CD14-positive monocyte (primary cell): ENCODE data around the gene ADAM22. TPM values are rescaled to one million over a fixed set of nuclear protein-coding genes. Genes with fewer than 3 reads are reported as not detected.

Source experiments
- DNase-seq, 3 donors: peaks; one replicate each; pipeline ENCODE4 v3.0.0-alpha.2; 2011 to 2022
- H2AFZ ChIP-seq: 2 replicates; pipeline ENCODE4 v1.6.0; 2012; ENCODE audit warnings: mild to moderate bottlenecking, low read depth, low read length, inconsistent platforms; ENCODE audit not compliant: insufficient read depth, poor library complexity, severe bottlenecking
- H3K27ac ChIP-seq, 2 donors: 1 replicate in 1 of 2; 2 replicates in 1 of 2; pipeline ENCODE4 v1.5.1; 2012 to 2013; ENCODE audit warnings: low read length in 2 of 2, control low read depth in 1 of 2, inconsistent platforms in 1 of 2, low read depth in 1 of 2, mild to moderate bottlenecking in 1 of 2
- H3K27me3 ChIP-seq, 2 donors: one replicate each; pipeline versions ENCODE4 v1.6.0 to v1.6.1; 2011 to 2013; ENCODE audit warnings: low read length in 2 of 2; ENCODE audit not compliant: control insufficient read depth in 2 of 2, insufficient read depth in 2 of 2
- H3K36me3 ChIP-seq, 2 donors: replicated peaks in 1 of 2; 1 replicate in 1 of 2; 2 replicates in 1 of 2; pipeline versions ENCODE4 v1.5.1 to v1.6.1; 2012 to 2013; ENCODE audit warnings: low read length in 2 of 2, control low read depth in 1 of 2, inconsistent platforms in 1 of 2, mild to moderate bottlenecking in 1 of 2; ENCODE audit not compliant: insufficient read depth in 2 of 2, control insufficient read depth in 1 of 2
- H3K4me1 ChIP-seq, 2 donors: 1 replicate in 1 of 2; 2 replicates in 1 of 2; pipeline versions ENCODE4 v1.5.1 to v1.6.1; 2012 to 2013; ENCODE audit warnings: low read length in 2 of 2, control low read depth in 1 of 2, inconsistent platforms in 1 of 2, mild to moderate bottlenecking in 1 of 2, moderate library complexity in 1 of 2; ENCODE audit not compliant: insufficient read depth in 2 of 2, control insufficient read depth in 1 of 2
- H3K4me2 ChIP-seq: replicated peaks from 2 replicates; pipeline ENCODE3; 2012; ENCODE audit warnings: low read length, moderate library complexity, mild to moderate bottlenecking; ENCODE audit not compliant: poor library complexity, severe bottlenecking; ENCODE audit errors: extremely low read depth
- H3K4me3 ChIP-seq, 3 experiments: fragments of 200-600 bp in 1 of 3; sonication (generic) in 1 of 3; replicated peaks in 1 of 3; 1 replicate in 2 of 3; 2 replicates in 1 of 3; pipeline ENCODE4 v1.5.1; 2011 to 2013; ENCODE audit warnings: low read length in 3 of 3, mild to moderate bottlenecking in 3 of 3, control low read depth in 2 of 3, low read depth in 2 of 3, inconsistent platforms in 1 of 3, moderate library complexity in 1 of 3
- H3K79me2 ChIP-seq: 2 replicates; pipeline ENCODE4 v1.6.0; 2012; ENCODE audit warnings: mild to moderate bottlenecking, control low read depth, inconsistent platforms, low read length, moderate library complexity; ENCODE audit not compliant: insufficient read depth
- H3K9ac ChIP-seq: 2 replicates; pipeline ENCODE4 v1.6.0; 2017; ENCODE audit warnings: low read length, mild to moderate bottlenecking; ENCODE audit not compliant: insufficient read depth, poor library complexity, severe bottlenecking
- H3K9me3 ChIP-seq, 2 donors: replicated peaks in 1 of 2; 1 replicate in 1 of 2; 2 replicates in 1 of 2; pipeline versions ENCODE4 v1.5.1 to v1.6.1; 2012 to 2013; ENCODE audit warnings: low read length in 2 of 2, control low read depth in 1 of 2; ENCODE audit not compliant: control insufficient read depth in 1 of 2, insufficient read depth in 1 of 2
- H4K20me1 ChIP-seq: 2 replicates; pipeline ENCODE4 v1.6.0; 2012; ENCODE audit warnings: mild to moderate bottlenecking, low read length, control low read depth, moderate library complexity; ENCODE audit not compliant: insufficient read depth
- H3K27ac Mint-ChIP-seq, 7 donors: one replicate each; pipeline ENCODE4 v1.8.0; 2020; ENCODE audit warnings: mild to moderate bottlenecking in 7 of 7, mixed read lengths in 7 of 7, moderate library complexity in 6 of 7, inconsistent platforms in 2 of 7
- H3K27me3 Mint-ChIP-seq, 3 donors: one replicate each; pipeline ENCODE4 v1.8.0; 2021 to 2022; ENCODE audit warnings: low read depth in 3 of 3, mild to moderate bottlenecking in 3 of 3, mixed read lengths in 3 of 3, moderate library complexity in 3 of 3, inconsistent platforms in 1 of 3
- H3K36me3 Mint-ChIP-seq, 2 donors: one replicate each; pipeline ENCODE4 v1.8.0; 2020; ENCODE audit warnings: mixed read lengths in 2 of 2, inconsistent platforms in 1 of 2, mild to moderate bottlenecking in 1 of 2
- H3K4me1 Mint-ChIP-seq: one replicate; pipeline ENCODE4 v1.8.0; 2020; ENCODE audit warnings: mild to moderate bottlenecking, mixed read lengths
- H3K4me3 Mint-ChIP-seq, 2 donors: one replicate each; pipeline ENCODE4 v1.8.0; 2020; ENCODE audit warnings: mild to moderate bottlenecking in 2 of 2, mixed read lengths in 2 of 2, moderate library complexity in 1 of 2
- H3K9me3 Mint-ChIP-seq, 7 donors: one replicate each; pipeline ENCODE4 v1.8.0; 2020 to 2022; ENCODE audit warnings: mixed read lengths in 7 of 7, mild to moderate bottlenecking in 6 of 7, moderate library complexity in 6 of 7, inconsistent platforms in 2 of 7
- CTCF ChIP-seq: fragments of 200-600 bp; IDR thresholded peaks from one replicate; pipeline ENCODE4 v1.8.0; 2022; ENCODE audit warnings: antibody characterized with exemption, mild to moderate bottlenecking
- WGBS: methylation state at CpG from one replicate; pipeline ENCODE4 v1.1.5; 2013; ENCODE audit warnings: missing lambda C conversion rate; ENCODE audit not compliant: insufficient coverage; 5-methylcytosine and 5-hydroxymethylcytosine counted together
- intact Hi-C, 2 donors: fragments of 100-400 bp; cut with micrococcal nuclease; formaldehyde crosslinking; loops; one replicate each; pipeline versions ENCODE4 v1.15.0 to v1.15.1; 2023
- polyA plus RNA-seq, 3 donors: library from polyadenylated mRNA; depleted of rRNA in 1 of 3; unstranded in 2 of 3; stranded (reverse) in 1 of 3; fragments of 300-500 nt in 2 of 3; fragments of >200 nt in 1 of 3; fragmentation: Illumina TruSeq in 2 of 3; gene quantifications; 1 replicate in 2 of 3; 2 replicates in 1 of 3; pipeline ENCODE4 v1.2.3, GENCODE V29; 2012 to 2021

ADAM22 gene
- polyA plus RNA-seq, 3 donors: 0.01 to 0.17 TPM; not detected in 1

- no peak overlapping the region for H2AFZ ChIP-seq
- intact Hi-C loops: no loop called here
- H3K36me3 Mint-ChIP-seq: no peaks in the 10 kb centered on the region
- H3K4me2 ChIP-seq: no peak overlapping the region
- no peaks in the 10 kb centered on the region for H3K27me3 Mint-ChIP-seq
- no peak overlapping the region for H3K4me3 ChIP-seq
- H3K9ac ChIP-seq: no peak overlapping the region
- H3K4me1 ChIP-seq: no peaks in the 10 kb centered on the region
- DNase-seq: no peak
- H3K79me2 ChIP-seq: no peaks in the 10 kb centered on the region
- no peak for TF ChIP-seq CTCF
- H3K9me3 Mint-ChIP-seq: peaks cover 0 to 6% (median 1%) of the 10 kb centered on the region in 7 donors
- H3K4me3 Mint-ChIP-seq: no peak overlapping the region
- H3K9me3 ChIP-seq: no peaks in the 10 kb centered on the region
- no peaks in the 10 kb centered on the region for H3K27me3 ChIP-seq
- no peak overlapping the region for H3K27ac ChIP-seq
- H3K36me3 ChIP-seq: no peaks in the 10 kb centered on the region
- H4K20me1 ChIP-seq: no peaks in the 10 kb centered on the region
- WGBS: no CpG with 5 or more reads among the region's 2 CpGs
- no peak overlapping the region for H3K27ac Mint-ChIP-seq
- H3K4me1 Mint-ChIP-seq: no peaks in the 10 kb centered on the region
These were observed 87.1 kb downstream of the ADAM22 start for GRCh38 chr7:88020953-88021665.

DNA sequence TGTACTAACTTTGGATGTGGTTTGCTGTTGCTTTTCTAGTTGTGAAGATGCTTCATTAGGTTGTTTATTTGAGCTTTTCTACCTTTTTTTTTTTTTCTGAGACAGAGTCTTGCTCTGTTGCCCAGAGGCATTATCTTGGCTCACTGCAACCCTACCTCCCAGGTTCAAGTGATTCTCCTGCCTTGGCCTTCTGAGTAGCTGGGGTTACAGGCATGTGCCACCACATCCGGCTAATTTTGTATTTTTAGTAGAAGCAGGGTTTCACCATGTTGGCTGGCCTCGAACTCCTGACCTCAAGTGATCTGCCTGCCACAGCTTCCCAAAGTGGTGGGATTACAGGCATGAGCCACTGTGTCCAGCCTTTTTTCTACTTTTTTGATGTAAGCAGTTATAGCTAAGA is 93.7 kb downstream of the ADAM22 start:
- H4K20me1 ChIP-seq: no peaks in the 10 kb centered on the region
- Mint-ChIP-seq H3K9me3 (peaks cover 15 to 34% (median 23%) of the 10 kb centered on the region in 7 donors), H3K4me1 (no peaks in the 10 kb centered on the region), H3K27ac (no peak overlapping the region), H3K4me3 (no peak overlapping the region), H3K27me3 (no peaks in the 10 kb centered on the region), H3K36me3 (no peaks in the 10 kb centered on the region)
- 100% methylated on average over 2 of the region's 2 CpGs for whole genome bisulfite sequencing
- H3K4me2 ChIP-seq: no peak overlapping the region
- H3K27ac ChIP-seq: no peak overlapping the region
- no peaks in the 10 kb centered on the region for H3K79me2 ChIP-seq
- no peak for TF ChIP-seq CTCF
- H2AFZ ChIP-seq: no peak overlapping the region
- no peaks in the 10 kb centered on the region for H3K4me1 ChIP-seq
- H3K9ac ChIP-seq: no peak overlapping the region
- intact Hi-C loops: no loop called here
- H3K36me3 ChIP-seq: no peaks in the 10 kb centered on the region
- no peaks in the 10 kb centered on the region for H3K27me3 ChIP-seq
- no peak for DNase-seq
- no peak overlapping the region for H3K4me3 ChIP-seq
- H3K9me3 ChIP-seq: peaks cover 14 to 21% of the 10 kb centered on the region in 2 donors
